K562 (cell line): Measurements from ENCODE around the gene SPON1. TPM values are rescaled to one million over a fixed set of nuclear protein-coding genes. Genes with fewer than 3 reads are reported as not detected.

Source experiments
- CHD2 ChIP-seq: IDR thresholded peaks from 2 replicates; pipeline ENCODE4 v1.6.1; 2011; ENCODE audit warnings: low read depth, low read length
- CHD7 ChIP-seq: fragments of 200-600 bp; sonication (generic); IDR thresholded peaks from one replicate; pipeline ENCODE4 v1.6.1; 2012; ENCODE audit warnings: mild to moderate bottlenecking, low read depth, low read length, inconsistent platforms
- HSF4 ChIP-seq: fragments of 250-450 bp; sonication (Bioruptor Pico); IDR thresholded peaks from 2 replicates; pipeline ENCODE4 v2.1.2; 2022; ENCODE audit warnings: mild to moderate bottlenecking, moderate library complexity, borderline replicate concordance
- MIER1 ChIP-seq: fragments of 450-650 bp; IDR thresholded peaks from 2 replicates; pipeline ENCODE4 v1.6.1; 2016; ENCODE audit warnings: antibody characterized with exemption, mild to moderate bottlenecking, low read depth
- RBM14 ChIP-seq: fragments of 200-400 bp; formaldehyde crosslinking; IDR thresholded peaks from 2 replicates; pipeline ENCODE4 v1.6.1; 2018; ENCODE audit warnings: low read depth, mild to moderate bottlenecking, low read length, moderate library complexity, borderline replicate concordance; ENCODE audit not compliant: insufficient read depth
- REST ChIP-seq, 2 experiments: fragments of 450-650 bp; formaldehyde crosslinking in 1 of 2; IDR thresholded peaks; 2 replicates each; pipeline versions ENCODE4 v1.4.0 to v1.6.1; 2014 to 2020; ENCODE audit warnings: mild to moderate bottlenecking in 2 of 2, borderline replicate concordance in 1 of 2, low read depth in 1 of 2
- SNRNP70 ChIP-seq: fragments of 200-400 bp; formaldehyde crosslinking; optimal IDR thresholded peaks from 2 replicates; pipeline ENCODE3; 2017; ENCODE audit warnings: low read depth, low read length
- polyA plus RNA-seq, 8 experiments: library from polyadenylated mRNA; depleted of rRNA in 4 of 8; stranded (reverse) in 5 of 8; unstranded in 3 of 8; fragments of >200 nt; fragmentation: Nextera tagmentation in 2 of 8; fragmentation: Illumina TruSeq in 1 of 8; extraction: Ambion mirVana in 2 of 8; extraction: Trizol in 1 of 8; gene quantifications; 2 replicates each; pipeline versions ENCODE4 v1.2.1 to v1.2.3, GENCODE V29; 2011 to 2014; ENCODE audit warnings: inconsistent platforms in 1 of 8, missing spikeins in 1 of 8
- total RNA-seq, 7 experiments: library from RNA; depleted of rRNA in 6 of 7; stranded (reverse); fragments of >200 nt in 6 of 7; fragmentation: Illumina TruSeq in 2 of 7; extraction: Trizol in 2 of 7; gene quantifications; 2 replicates each; pipeline versions ENCODE4 v1.2.1 to v1.2.3, GENCODE V29; 2011 to 2021; ENCODE audit warnings: low replicate concordance in 1 of 7

SPON1 gene
- total and polyA plus RNA-seq, 9 of the 15 experiments (the other 6 are each of a cell fraction or from before 2014, with no cell fraction given) = 0.04 to 0.06 TPM; not detected in 7

- TF ChIP-seq CHD7 = no peak
- no peak for TF ChIP-seq HSF4 (CRISPR knock-in tag)
- no peak for TF ChIP-seq CHD2
- no peak for TF ChIP-seq RBM14
- TF ChIP-seq SNRNP70 = no peak
- TF ChIP-seq MIER1 = no peak
- no peak for TF ChIP-seq REST (IDR thresholded peaks at IDR 0.05; ENCODE audit: borderline replicate concordance)
- no peak for TF ChIP-seq REST (CRISPR knock-in tag; IDR thresholded peaks at IDR 0.05; ENCODE audit: low read depth)
Measured at GRCh38 chr11:14010665-14011064, 48.1 kb downstream of the SPON1 start (continued).
